ENCODE measurements around the gene AGT. TPM values are rescaled to one million over a fixed set of nuclear protein-coding genes. Genes with fewer than 3 reads are reported as not detected.

The AGT gene
- total and polyA plus RNA-seq, 2 donors from 2014 or later, result 30.1 to 65.1 TPM

DNA sequence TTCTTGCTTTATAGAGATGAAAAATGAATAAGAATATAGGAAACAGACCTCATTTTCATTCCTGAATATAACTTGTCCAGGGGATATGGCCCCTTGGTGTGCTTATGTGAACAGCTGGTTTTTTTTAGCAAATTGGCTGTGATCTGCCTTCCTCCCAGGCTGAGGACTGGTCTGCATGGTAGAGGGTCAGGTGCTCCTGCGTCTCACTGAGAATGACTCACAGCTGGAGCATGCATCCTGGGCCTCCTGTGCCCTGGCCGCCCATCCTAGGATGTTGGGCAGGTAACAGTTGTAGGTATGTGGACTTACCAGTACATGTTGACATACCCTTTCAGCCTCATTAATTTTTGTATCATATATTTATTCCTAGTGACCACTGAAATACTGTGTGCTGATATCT, 29.8 kb downstream of the AGT start:
- Histone ChIP-seq H3K9ac (ENCODE audit: low read length in 3 of 3) (no peak overlapping the region), H3K9me3 (ENCODE audit: control insufficient read depth in 2 of 3, insufficient read depth in 1 of 3, low read length in 3 of 3) (no peaks in the 10 kb centered on the region), H3K36me3 (ENCODE audit: control insufficient read depth in 2 of 3, insufficient read depth in 3 of 3, low read length in 3 of 3) (peaks cover 8 to 60% (median 37%) of the 10 kb centered on the region in 3 donors), H3K4me3 (ENCODE audit: low read length in 3 of 3) (no peak overlapping the region), H3K27ac (ENCODE audit: low read depth in 2 of 2, low read length in 2 of 2) (no peak overlapping the region), H3K27me3 (ENCODE audit: control insufficient read depth, insufficient read depth, low read length) (no peaks in the 10 kb centered on the region), H3K4me1 (ENCODE audit: control insufficient read depth in 2 of 3, insufficient read depth in 2 of 3, low read depth in 1 of 3, low read length in 3 of 3) (no peaks in the 10 kb centered on the region)
- FAIRE-seq, result no peak
- DNase-seq, result no peak
- TF ChIP-seq, protein P1, sequence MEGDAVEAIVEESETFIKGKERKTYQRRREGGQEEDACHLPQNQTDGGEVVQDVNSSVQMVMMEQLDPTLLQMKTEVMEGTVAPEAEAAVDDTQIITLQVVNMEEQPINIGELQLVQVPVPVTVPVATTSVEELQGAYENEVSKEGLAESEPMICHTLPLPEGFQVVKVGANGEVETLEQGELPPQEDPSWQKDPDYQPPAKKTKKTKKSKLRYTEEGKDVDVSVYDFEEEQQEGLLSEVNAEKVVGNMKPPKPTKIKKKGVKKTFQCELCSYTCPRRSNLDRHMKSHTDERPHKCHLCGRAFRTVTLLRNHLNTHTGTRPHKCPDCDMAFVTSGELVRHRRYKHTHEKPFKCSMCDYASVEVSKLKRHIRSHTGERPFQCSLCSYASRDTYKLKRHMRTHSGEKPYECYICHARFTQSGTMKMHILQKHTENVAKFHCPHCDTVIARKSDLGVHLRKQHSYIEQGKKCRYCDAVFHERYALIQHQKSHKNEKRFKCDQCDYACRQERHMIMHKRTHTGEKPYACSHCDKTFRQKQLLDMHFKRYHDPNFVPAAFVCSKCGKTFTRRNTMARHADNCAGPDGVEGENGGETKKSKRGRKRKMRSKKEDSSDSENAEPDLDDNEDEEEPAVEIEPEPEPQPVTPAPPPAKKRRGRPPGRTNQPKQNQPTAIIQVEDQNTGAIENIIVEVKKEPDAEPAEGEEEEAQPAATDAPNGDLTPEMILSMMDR (IDR thresholded peaks at IDR 0.05; ENCODE audit: borderline replicate concordance, extremely low read depth, insufficient read depth), result no peak
- intact Hi-C loops (cut with DNase I), result no loop called here

DNA sequence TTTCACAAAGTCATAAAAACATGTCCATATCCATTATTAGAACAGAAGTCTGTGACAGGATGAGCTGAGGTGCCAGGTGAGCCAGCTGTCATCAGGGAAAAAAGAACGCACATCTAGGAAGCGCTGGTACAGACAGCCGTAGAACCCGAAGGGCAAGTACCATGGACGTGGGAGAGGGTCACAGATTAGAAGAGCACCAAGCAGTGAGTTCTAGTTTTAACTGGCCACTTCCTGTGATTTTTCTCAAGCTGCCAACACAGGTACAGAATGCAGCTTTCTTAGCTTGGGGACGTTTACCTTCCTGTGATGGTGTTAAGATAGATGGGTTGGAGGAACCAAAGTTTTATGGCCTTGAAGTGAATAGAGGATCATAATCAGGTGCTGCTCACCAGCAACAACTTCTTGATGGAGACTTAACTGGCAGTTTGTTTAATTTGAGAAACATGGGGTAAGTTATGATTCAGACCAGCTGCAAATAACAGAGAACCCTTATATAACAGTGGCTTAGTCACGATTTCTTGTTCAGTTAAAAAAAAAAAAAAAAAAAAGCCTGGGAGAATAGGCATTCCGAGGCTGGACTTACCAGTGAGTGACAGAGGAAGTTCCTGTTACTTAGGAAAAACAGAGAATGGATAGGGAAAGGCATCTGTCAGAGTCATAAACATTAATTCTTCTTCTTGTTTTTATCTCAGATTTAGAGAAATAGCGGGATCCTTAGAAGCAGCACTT, 30.9 kb downstream of the AGT start:
- Histone ChIP-seq H3K27ac (ENCODE audit: low read depth in 2 of 2, low read length in 2 of 2) (no peak overlapping the region), H3K9me3 (ENCODE audit: control insufficient read depth in 2 of 3, insufficient read depth in 1 of 3, low read length in 3 of 3) (no peaks in the 10 kb centered on the region), H3K4me3 (ENCODE audit: low read length in 3 of 3) (no peak overlapping the region), H3K27me3 (ENCODE audit: control insufficient read depth, insufficient read depth, low read length) (no peaks in the 10 kb centered on the region), H3K9ac (ENCODE audit: low read length in 3 of 3) (no peak overlapping the region), H3K4me1 (ENCODE audit: control insufficient read depth in 2 of 3, insufficient read depth in 2 of 3, low read depth in 1 of 3, low read length in 3 of 3) (no peaks in the 10 kb centered on the region), H3K36me3 (ENCODE audit: control insufficient read depth in 2 of 3, insufficient read depth in 3 of 3, low read length in 3 of 3) (peaks cover 8 to 56% (median 34%) of the 10 kb centered on the region in 3 donors)
- intact Hi-C loops (cut with DNase I), result no loop called here
- FAIRE-seq, result no peak
- no peak for DNase-seq
- TF ChIP-seq, protein P1 (IDR thresholded peaks at IDR 0.05; ENCODE audit: borderline replicate concordance, extremely low read depth, insufficient read depth), result no peak

DNA sequence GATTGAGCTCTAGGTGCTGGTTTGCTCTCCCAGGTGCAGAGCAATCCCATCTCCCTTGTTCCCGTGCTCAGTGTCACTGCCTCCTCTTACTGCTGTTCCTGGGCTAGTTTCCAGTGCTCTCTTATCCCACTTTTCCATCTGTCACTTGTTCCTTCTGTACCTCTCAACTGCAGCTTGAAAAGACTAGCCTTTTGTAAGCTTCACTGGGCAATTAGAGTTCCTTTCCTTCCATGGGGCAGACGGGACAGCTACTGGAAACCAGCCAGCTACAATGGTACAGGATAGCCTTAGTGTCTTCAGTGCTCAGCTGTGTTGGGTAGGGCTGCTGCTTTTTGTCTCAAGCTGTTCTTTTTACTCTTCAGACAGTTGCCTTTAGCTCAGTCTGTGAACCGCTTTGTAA, 31.6 kb downstream of the AGT start:
- FAIRE-seq (no peak), DNase-seq (no peak)
- H3K9ac ChIP-seq (ENCODE audit: low read length in 3 of 3), result no peak overlapping the region
- no peaks in the 10 kb centered on the region for H3K27me3 ChIP-seq (ENCODE audit: control insufficient read depth, insufficient read depth, low read length)
- no peak overlapping the region for H3K27ac ChIP-seq (ENCODE audit: low read depth in 2 of 2, low read length in 2 of 2)
- H3K4me1 ChIP-seq (ENCODE audit: control insufficient read depth in 2 of 3, insufficient read depth in 2 of 3, low read depth in 1 of 3, low read length in 3 of 3), result no peaks in the 10 kb centered on the region
- H3K4me3 ChIP-seq (ENCODE audit: low read length in 3 of 3), result no peak overlapping the region
- TF ChIP-seq, protein P1 (IDR thresholded peaks at IDR 0.05; ENCODE audit: borderline replicate concordance, extremely low read depth, insufficient read depth), result no peak
- intact Hi-C loops (cut with DNase I), result no loop called here
- H3K36me3 ChIP-seq (ENCODE audit: control insufficient read depth in 2 of 3, insufficient read depth in 3 of 3, low read length in 3 of 3), result peaks cover 8 to 58% (median 29%) of the 10 kb centered on the region in 3 donors
- H3K9me3 ChIP-seq (ENCODE audit: control insufficient read depth in 2 of 3, insufficient read depth in 1 of 3, low read length in 3 of 3), result no peaks in the 10 kb centered on the region
